ENCODE data around the gene LYPLA2. TPM values are rescaled to one million over a fixed set of nuclear protein-coding genes. Genes with fewer than 3 reads are reported as not detected.

The LYPLA2 gene
- total RNA-seq, 6 experiments from 2014 or later, result 28.1 to 69.8 (median 32.6) TPM

- peaks cover 0 to 4% (median 0%) of the 10 kb centered on the region in 4 donors for H3K4me1 ChIP-seq
- H3K36me3 ChIP-seq, result peaks cover 0 to 36% (median 15%) of the 10 kb centered on the region in 4 donors
- 30% methylated on average over 4 of the region's 4 CpGs for WGBS (ENCODE audit: insufficient coverage, low coverage, low lambda C conversion rate, missing lambda C conversion rate)
- no peaks in the 10 kb centered on the region for H3K9me3 ChIP-seq
- no peak for TF ChIP-seq POLR2A (IDR thresholded peaks at IDR 0.05)
- no peak for TF ChIP-seq CTCF (IDR thresholded peaks at IDR 0.05)
- no peak for DNase-seq
- no peak overlapping the region for H3K4me3 ChIP-seq
- no peaks in the 10 kb centered on the region for H3K27me3 ChIP-seq
- intact Hi-C loops (cut with DNase I), result no loop called here
- no peak overlapping the region for H3K27ac ChIP-seq
- peak in 2 of 4 donors; percentile 12 to 53 for ATAC-seq
Measured at GRCh38 chr1:23784846-23785245, 6.1 kb upstream of the LYPLA2 start.

DNA sequence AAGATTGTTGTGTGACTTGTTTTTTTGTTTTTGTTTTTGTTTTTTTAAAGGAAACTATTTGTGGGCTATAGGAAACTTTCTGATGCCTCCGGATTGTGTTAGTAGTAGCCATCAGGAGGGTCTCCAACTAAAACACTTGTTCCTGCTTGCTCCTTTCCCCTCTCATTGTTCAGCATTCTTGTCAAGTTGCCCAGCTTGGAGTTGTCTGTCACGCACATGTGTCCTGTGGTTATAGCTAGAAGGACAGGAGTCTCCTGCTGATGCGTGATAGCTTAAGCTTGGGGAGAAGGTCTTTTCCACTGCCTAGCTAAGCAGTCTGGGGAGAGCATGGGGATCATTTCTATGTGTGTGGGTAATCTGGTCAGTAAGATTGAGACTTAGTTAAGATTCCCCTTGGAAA is 3.2 kb upstream of the LYPLA2 start:
- TF ChIP-seq CTCF (IDR thresholded peaks at IDR 0.05), result no peak
- no peak for TF ChIP-seq POLR2A (IDR thresholded peaks at IDR 0.05)
- H3K4me3 ChIP-seq, result no peak overlapping the region
- peaks cover 0 to 2% (median 0%) of the 10 kb centered on the region in 4 donors for H3K9me3 ChIP-seq
- intact Hi-C loops (cut with DNase I), result no loop called here
- H3K27me3 ChIP-seq, result no peaks in the 10 kb centered on the region
- no peak overlapping the region for H3K27ac ChIP-seq
- 73% methylated on average over 2 of the region's 3 CpGs for WGBS (ENCODE audit: insufficient coverage, low coverage, low lambda C conversion rate, missing lambda C conversion rate)
- ATAC-seq (no peak), DNase-seq (no peak)
- H3K4me1 ChIP-seq, result peaks cover 0 to 4% (median 0%) of the 10 kb centered on the region in 4 donors
- H3K36me3 ChIP-seq, result peaks cover 0 to 27% (median 13%) of the 10 kb centered on the region in 4 donors

- Histone ChIP-seq H3K4me1 (peaks cover 0 to 4% (median 0%) of the 10 kb centered on the region in 4 donors), H3K36me3 (peaks cover 0 to 27% (median 13%) of the 10 kb centered on the region in 4 donors), H3K27ac (no peak overlapping the region), H3K9me3 (peaks cover 0 to 2% (median 0%) of the 10 kb centered on the region in 4 donors), H3K4me3 (no peak overlapping the region), H3K27me3 (no peaks in the 10 kb centered on the region)
- WGBS (ENCODE audit: insufficient coverage, low coverage, low lambda C conversion rate, missing lambda C conversion rate), result 100% methylated on average over 1 of the region's 3 CpGs
- TF ChIP-seq CTCF (IDR thresholded peaks at IDR 0.05), result no peak
- TF ChIP-seq POLR2A (IDR thresholded peaks at IDR 0.05), result no peak
- no peak for DNase-seq
- intact Hi-C loops (cut with DNase I), result no loop called here
- ATAC-seq, result no peak
Measured at GRCh38 chr1:23788695-23789094, 2.2 kb upstream of the LYPLA2 start.

DNA sequence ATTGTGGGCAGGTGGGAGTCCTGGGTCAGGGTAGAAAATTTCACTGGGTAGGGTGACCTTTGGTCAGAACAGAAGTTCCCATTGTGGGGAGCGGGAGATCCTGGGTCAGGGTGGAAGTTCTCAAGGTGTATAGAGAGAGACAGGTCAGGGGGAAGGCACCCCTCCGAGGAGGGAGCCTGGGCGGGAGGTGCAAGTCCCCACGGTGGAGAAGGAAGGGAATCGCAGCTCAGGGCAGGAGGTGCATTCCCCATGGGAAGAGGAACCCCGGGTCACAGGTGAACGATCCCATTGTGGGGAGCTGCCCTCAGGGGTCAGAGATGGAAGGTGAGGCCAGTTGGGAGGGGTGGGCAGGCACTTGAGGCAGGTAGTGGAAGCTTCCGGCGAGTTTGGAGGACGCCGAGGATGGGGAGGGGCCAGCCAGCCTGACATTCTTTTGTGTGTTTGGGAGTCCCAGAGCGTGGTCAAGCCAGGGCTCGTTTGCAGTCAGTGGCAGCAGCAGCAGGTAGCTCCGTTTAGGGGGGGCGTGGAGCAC is 637 bp downstream of the LYPLA2 start:
- intact Hi-C loops (cut with DNase I), result no loop called here
- DNase-seq, result peak in 2 of 3 donors; percentile 50 to 58
- 0% methylated on average over 13 of the region's 15 CpGs for WGBS (ENCODE audit: insufficient coverage, low coverage, low lambda C conversion rate, missing lambda C conversion rate)
- Histone ChIP-seq H3K27me3 (no peaks in the 10 kb centered on the region), H3K4me3 (peak overlapping the region; percentile 64 to 80 (median 65)), H3K9me3 (peaks cover 0 to 2% (median 0%) of the 10 kb centered on the region in 4 donors), H3K36me3 (peaks cover 0 to 28% (median 7%) of the 10 kb centered on the region in 4 donors), H3K27ac (peak overlapping the region in 2 of 3 donors; percentile 38 to 65), H3K4me1 (peaks cover 0 to 4% (median 0%) of the 10 kb centered on the region in 4 donors)
- ATAC-seq, result peak; percentile 1 to 14 (median 4)
- TF ChIP-seq CTCF (IDR thresholded peaks at IDR 0.05), result no peak
- no peak for TF ChIP-seq POLR2A (IDR thresholded peaks at IDR 0.05)

Measured in right lobe of liver (tissue), 6 donors.